Esophagus squamous epithelium (tissue), 5 donors: ENCODE measurements around the gene RGMA. TPM values are rescaled to one million over a fixed set of nuclear protein-coding genes. Genes with fewer than 3 reads are reported as not detected.

Experiments
- DNase-seq: peaks from one replicate; lab custom pipeline; 2025; lab: John Stamatoyannopoulos, UW
- H3K27ac ChIP-seq, 4 donors: fragments of 200-600 bp; sonication (generic); one replicate each; pipeline ENCODE4 v1.5.1; 2016 to 2019; ENCODE audit warnings: mild to moderate bottlenecking in 1 of 4
- H3K27me3 ChIP-seq, 4 donors: fragments of 200-600 bp; sonication (generic); 1 replicate in 3 of 4; 2 replicates in 1 of 4; pipeline versions ENCODE4 v1.5.1 to v1.6.0; 2017 to 2021; ENCODE audit warnings: antibody characterized with exemption in 1 of 4
- H3K36me3 ChIP-seq, 3 donors: fragments of 200-600 bp; sonication (generic); one replicate each; pipeline ENCODE4 v1.5.1; 2016 to 2019
- H3K4me1 ChIP-seq, 3 donors: fragments of 200-600 bp; sonication (generic); one replicate each; pipeline ENCODE4 v1.5.1; 2017 to 2019
- H3K4me3 ChIP-seq, 4 donors: fragments of 200-600 bp; sonication (generic); 1 replicate in 3 of 4; 2 replicates in 1 of 4; pipeline ENCODE4 v1.5.1; 2016 to 2019; ENCODE audit warnings: mild to moderate bottlenecking in 2 of 4, moderate library complexity in 1 of 4
- H3K9me3 ChIP-seq, 3 donors: fragments of 200-600 bp; sonication (generic); one replicate each; pipeline ENCODE4 v1.5.1; 2016 to 2019
- CTCF ChIP-seq, 6 experiments: fragments of 450-650 bp in 4 of 6; fragments of 200-600 bp in 2 of 6; sonication (generic) in 2 of 6; IDR thresholded peaks; one replicate each; pipeline ENCODE4 v1.5.1; 2016 to 2019; ENCODE audit warnings: antibody characterized with exemption in 6 of 6, mild to moderate bottlenecking in 4 of 6, moderate library complexity in 4 of 6
- POLR2A ChIP-seq, 4 donors: fragments of 450-650 bp; IDR thresholded peaks; one replicate each; pipeline ENCODE4 v1.6.1; 2017; ENCODE audit warnings: antibody characterized with exemption in 4 of 4, mild to moderate bottlenecking in 4 of 4, moderate library complexity in 3 of 4
- WGBS, 2 donors: methylation state at CpG; one replicate each; pipeline ENCODE4 v1.1.5; 2018; 5-methylcytosine and 5-hydroxymethylcytosine counted together
- intact Hi-C: fragments of 100-400 bp; cut with DNase I; formaldehyde crosslinking; loops from one replicate; pipeline ENCODE4 v1.15.0; 2022
- total RNA-seq, 4 donors: library from RNA; depleted of rRNA; stranded (reverse); fragments of >200 nt; gene quantifications; one replicate each; pipeline ENCODE4 v1.1.0, GENCODE V29; 2016
- donor health status: DM: yes; HTN: yes; CAD: no.

RGMA gene
- total RNA-seq, 4 donors from 2014 or later: 18.8 to 74.7 (median 47.1) TPM

- Histone ChIP-seq H3K27ac (no peak overlapping the region), H3K36me3 (no peaks in the 10 kb centered on the region), H3K4me1 (peaks cover 3 to 27% (median 8%) of the 10 kb centered on the region in 3 donors), H3K27me3 (peaks cover 0 to 24% (median 0%) of the 10 kb centered on the region in 4 donors), H3K4me3 (no peak overlapping the region), H3K9me3 (no peaks in the 10 kb centered on the region)
- DNase-seq: no peak
- 81 to 96% methylated on average over 5 to 6 of the region's 6 CpGs for WGBS, 2 donors
- intact Hi-C loops: no loop called here
- TF ChIP-seq POLR2A (IDR thresholded peaks at IDR 0.05) (no peak), CTCF (IDR thresholded peaks at IDR 0.05) (no peak)
Observed at GRCh38 chr15:93093765-93094164, 4.8 kb upstream of the RGMA start.

- Histone ChIP-seq H3K4me1 (peaks cover 10 to 50% (median 13%) of the 10 kb centered on the region in 3 donors), H3K4me3 (peak overlapping the region in 1 of 4 donors; percentile 21), H3K27ac (peak overlapping the region in 2 of 4 donors; percentile 90 to 96), H3K9me3 (no peaks in the 10 kb centered on the region), H3K27me3 (peaks cover 0 to 46% (median 0%) of the 10 kb centered on the region in 4 donors), H3K36me3 (no peaks in the 10 kb centered on the region)
- intact Hi-C loops: no loop called here
- no peak for DNase-seq
- TF ChIP-seq POLR2A (IDR thresholded peaks at IDR 0.05) (no peak), CTCF (IDR thresholded peaks at IDR 0.05) (no peak)
- 41 to 75% methylated on average over 6 to 8 of the region's 11 CpGs for WGBS, 2 donors
Observed at GRCh38 chr15:93091465-93091864, 2.5 kb upstream of the RGMA start.

GRCh38 chr15:93089727-93090305 is 805 bp upstream of the RGMA start:
- DNase-seq: no peak
- Histone ChIP-seq H3K9me3 (no peaks in the 10 kb centered on the region), H3K36me3 (peaks cover 0 to 3% (median 0%) of the 10 kb centered on the region in 3 donors), H3K27me3 (peaks cover 0 to 56% (median 0%) of the 10 kb centered on the region in 4 donors), H3K27ac (peak overlapping the region; percentile 21 to 96 (median 88)), H3K4me3 (peak overlapping the region; percentile 47 to 90 (median 75)), H3K4me1 (peaks cover 13 to 67% (median 21%) of the 10 kb centered on the region in 3 donors)
- intact Hi-C loops: loop anchor here (5.0 kb wide), 1 partner anchor 1032 kb away; no protein-coding TSS in a partner anchor
- no peak for TF ChIP-seq POLR2A (IDR thresholded peaks at IDR 0.05)
- no peak for TF ChIP-seq CTCF (IDR thresholded peaks at IDR 0.05)
- WGBS, 2 donors: 17 to 27% methylated on average over 12 to 19 of the region's 29 CpGs

GRCh38 chr15:93088200-93088980 is 621 bp downstream of the RGMA start:
- DNase-seq: no peak
- no peaks in the 10 kb centered on the region for H3K9me3 ChIP-seq
- H3K36me3 ChIP-seq: peaks cover 0 to 9% (median 0%) of the 10 kb centered on the region in 3 donors
- TF ChIP-seq CTCF (IDR thresholded peaks at IDR 0.05) (peak in 1 of 6 experiments; percentile 9), POLR2A (IDR thresholded peaks at IDR 0.05) (peak in 1 of 4 donors; percentile 5)
- WGBS, 2 donors: 2% methylated on average over 11 to 18 of the region's 85 CpGs
- peaks cover 0 to 56% (median 0%) of the 10 kb centered on the region in 4 donors for H3K27me3 ChIP-seq
- peak overlapping the region; percentile 47 to 90 (median 75) for H3K4me3 ChIP-seq
- peak overlapping the region; percentile 81 to 96 (median 88) for H3K27ac ChIP-seq
- H3K4me1 ChIP-seq: peaks cover 13 to 80% (median 21%) of the 10 kb centered on the region in 3 donors
- intact Hi-C loops: loop anchor here (5.0 kb wide), 1 partner anchor 1034 kb away; no protein-coding TSS in a partner anchor
